Stimulated activated CD4-positive, alpha-beta T cell treated with anti-CD3 and anti-CD28 coated beads, Interleukin-4, amount 100 ng/mL, for 1 hour (primary cell): Measurements from ENCODE around the gene RGS17.
"Not testable (repeated sequence)": the region's sequence is repeated elsewhere in the genome, so short reads cannot be mapped to it uniquely, and the experiment has no call there.

Experiments
- DNase-seq: peaks from one replicate; pipeline ENCODE4 v3.0.0-alpha.2; 2020

The RGS17 gene

GRCh38 chr6:153123801-153124200 is 7.3 kb downstream of the RGS17 start:
- no peak for DNase-seq

GRCh38 chr6:153121311-153121710 is 9.8 kb downstream of the RGS17 start:
- no peak for DNase-seq

- no peak for DNase-seq
Observed at GRCh38 chr6:153117986-153118879, 12.8 kb downstream of the RGS17 start.

- DNase-seq, result not testable (repeated sequence)
Observed at GRCh38 chr6:153111082-153111481, 20.0 kb downstream of the RGS17 start.

GRCh38 chr6:153110612-153111011 is 20.5 kb downstream of the RGS17 start:
- not testable (repeated sequence) for DNase-seq

GRCh38 chr6:153108315-153108714 is 22.8 kb downstream of the RGS17 start:
- DNase-seq, result no peak

- DNase-seq, result no peak
Observed at GRCh38 chr6:153106021-153106420, 25.1 kb downstream of the RGS17 start.

- no peak for DNase-seq
Observed at GRCh38 chr6:153104220-153104619, 26.9 kb downstream of the RGS17 start.

GRCh38 chr6:153103319-153103655 is 27.8 kb downstream of the RGS17 start:
- no peak for DNase-seq

GRCh38 chr6:153102605-153103318 is 28.3 kb downstream of the RGS17 start:
- DNase-seq, result no peak

- no peak for DNase-seq
Observed at GRCh38 chr6:153101461-153101860, 29.6 kb downstream of the RGS17 start.

- no peak for DNase-seq
Observed at GRCh38 chr6:153099636-153100035, 31.4 kb downstream of the RGS17 start.

GRCh38 chr6:153096792-153097191 is 34.3 kb downstream of the RGS17 start:
- DNase-seq, result no peak

GRCh38 chr6:153096031-153096430 is 35.1 kb downstream of the RGS17 start:
- DNase-seq, result no peak

- DNase-seq, result no peak
Observed at GRCh38 chr6:153092082-153093013, 38.7 kb downstream of the RGS17 start.

GRCh38 chr6:153090241-153090930 is 40.7 kb downstream of the RGS17 start:
- no peak for DNase-seq

GRCh38 chr6:153088796-153089195 is 42.3 kb downstream of the RGS17 start:
- DNase-seq, result no peak

- no peak for DNase-seq
Observed at GRCh38 chr6:153087436-153087835, 43.6 kb downstream of the RGS17 start.

- DNase-seq, result no peak
Observed at GRCh38 chr6:153086225-153086990, 44.7 kb downstream of the RGS17 start.

- no peak for DNase-seq
Observed at GRCh38 chr6:153085239-153085638, 45.8 kb downstream of the RGS17 start.

- no peak for DNase-seq
Observed at GRCh38 chr6:153084393-153084792, 46.7 kb downstream of the RGS17 start.

- no peak for DNase-seq
Observed at GRCh38 chr6:153083869-153084268, 47.2 kb downstream of the RGS17 start.
